Sigmoid colon (tissue), 3 donors: Measurements from ENCODE around the gene TMC1.

Source experiments
- CTCF ChIP-seq, 4 experiments: fragments of 450-650 bp in 3 of 4; fragments of 200-600 bp in 1 of 4; IDR thresholded peaks; one replicate each; pipeline ENCODE4 v1.5.1; 2016 to 2019; ENCODE audit warnings: antibody characterized with exemption in 4 of 4, mild to moderate bottlenecking in 3 of 4, moderate library complexity in 2 of 4
- POLR2A ChIP-seq, 2 donors: fragments of 450-650 bp; IDR thresholded peaks; one replicate each; pipeline ENCODE4 v1.6.1; 2016; ENCODE audit warnings: antibody characterized with exemption in 2 of 2, mild to moderate bottlenecking in 2 of 2, moderate library complexity in 2 of 2

GRCh38 chr9:72574156-72574810 lies 52.9 kb downstream of the TMC1 start:
- TF ChIP-seq POLR2A (IDR thresholded peaks at IDR 0.05) (no peak), CTCF (IDR thresholded peaks at IDR 0.05) (no peak)
